ENCODE results near the gene UPP2. TPM values are rescaled to one million over a fixed set of nuclear protein-coding genes. Genes with fewer than 3 reads are reported as not detected.

UPP2 gene
- total and polyA plus RNA-seq, 7 donors, result not detected

DNA sequence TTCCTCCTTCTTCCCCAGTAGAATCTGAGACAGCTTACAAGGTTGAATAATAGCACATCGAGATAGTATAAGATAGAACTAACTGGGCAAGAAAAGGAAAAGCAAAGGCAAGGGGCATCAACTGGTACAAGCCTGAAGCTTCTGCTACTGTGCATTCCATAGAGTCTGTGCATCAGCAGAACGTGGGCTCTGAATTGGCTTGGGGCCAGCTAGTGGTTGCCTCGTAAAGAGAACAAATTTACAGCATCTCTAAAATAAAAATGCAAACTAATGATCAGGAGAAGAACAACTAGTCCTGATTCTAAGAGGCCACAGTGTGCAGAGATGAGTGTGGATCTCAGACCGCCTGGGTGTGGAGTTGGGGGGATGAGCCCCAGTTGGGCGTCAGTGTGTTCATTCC, 36.6 kb downstream of the UPP2 start:
- no peaks in the 10 kb centered on the region for H3K4me1 ChIP-seq
- TF ChIP-seq, protein P1, sequence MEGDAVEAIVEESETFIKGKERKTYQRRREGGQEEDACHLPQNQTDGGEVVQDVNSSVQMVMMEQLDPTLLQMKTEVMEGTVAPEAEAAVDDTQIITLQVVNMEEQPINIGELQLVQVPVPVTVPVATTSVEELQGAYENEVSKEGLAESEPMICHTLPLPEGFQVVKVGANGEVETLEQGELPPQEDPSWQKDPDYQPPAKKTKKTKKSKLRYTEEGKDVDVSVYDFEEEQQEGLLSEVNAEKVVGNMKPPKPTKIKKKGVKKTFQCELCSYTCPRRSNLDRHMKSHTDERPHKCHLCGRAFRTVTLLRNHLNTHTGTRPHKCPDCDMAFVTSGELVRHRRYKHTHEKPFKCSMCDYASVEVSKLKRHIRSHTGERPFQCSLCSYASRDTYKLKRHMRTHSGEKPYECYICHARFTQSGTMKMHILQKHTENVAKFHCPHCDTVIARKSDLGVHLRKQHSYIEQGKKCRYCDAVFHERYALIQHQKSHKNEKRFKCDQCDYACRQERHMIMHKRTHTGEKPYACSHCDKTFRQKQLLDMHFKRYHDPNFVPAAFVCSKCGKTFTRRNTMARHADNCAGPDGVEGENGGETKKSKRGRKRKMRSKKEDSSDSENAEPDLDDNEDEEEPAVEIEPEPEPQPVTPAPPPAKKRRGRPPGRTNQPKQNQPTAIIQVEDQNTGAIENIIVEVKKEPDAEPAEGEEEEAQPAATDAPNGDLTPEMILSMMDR (IDR thresholded peaks at IDR 0.05), result no peak
- H3K4me3 ChIP-seq, result no peak overlapping the region
- H3K27ac ChIP-seq, result no peak overlapping the region
- WGBS, 3 donors, result 44 to 55% (median 44%) methylated on average over 5 of the region's 5 CpGs
- no peaks in the 10 kb centered on the region for H3K27me3 ChIP-seq (ENCODE audit: insufficient read depth in 3 of 3, low read length in 2 of 3)
- no peaks in the 10 kb centered on the region for H3K9me3 ChIP-seq
- H3K36me3 ChIP-seq (ENCODE audit: insufficient read depth in 1 of 2, low read depth in 1 of 2), result no peaks in the 10 kb centered on the region
- DNase-seq (no peak), ATAC-seq (no peak)
- intact Hi-C loops (cut with DNase I), result no loop called here

DNA sequence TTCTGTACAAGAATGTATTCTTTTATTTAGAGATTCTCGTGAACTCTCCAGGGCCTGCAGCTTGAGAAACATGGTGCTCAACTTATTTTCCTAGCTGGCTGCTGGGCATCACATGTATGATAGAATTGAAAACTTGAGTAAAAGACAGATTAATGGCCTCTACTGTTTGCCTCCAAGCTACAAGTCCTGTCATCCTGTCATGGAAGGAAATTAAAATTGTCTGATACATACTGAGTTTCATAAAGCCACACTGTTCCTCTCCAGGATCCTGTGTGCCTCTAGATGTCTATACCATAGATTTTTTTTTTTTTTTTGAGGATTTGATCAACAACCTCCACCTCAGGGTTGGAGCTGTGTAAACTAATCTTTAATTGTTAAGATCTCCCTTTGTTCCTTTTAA, 38.5 kb downstream of the UPP2 start:
- no peak for ATAC-seq

DNA sequence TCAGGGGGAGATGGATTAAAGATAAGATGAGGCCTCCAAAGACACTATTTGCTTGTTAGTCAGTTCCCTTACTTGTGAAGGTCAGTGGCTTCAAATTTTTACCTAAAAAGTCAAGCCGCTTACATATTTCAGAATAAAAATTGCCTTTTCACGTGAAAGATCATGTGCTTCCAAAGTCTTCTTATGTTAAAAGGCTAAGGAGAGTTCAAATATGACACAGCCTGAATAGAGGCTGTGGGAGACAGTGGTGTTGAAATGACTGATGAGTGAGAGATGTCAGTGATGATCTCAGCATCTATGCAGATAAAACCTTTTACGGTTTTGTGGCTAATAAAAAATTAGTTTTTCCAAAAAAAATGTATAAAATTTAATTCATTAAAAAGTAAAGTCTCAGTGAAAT, 40.5 kb downstream of the UPP2 start:
- H3K27ac ChIP-seq, result no peak overlapping the region
- TF ChIP-seq, protein P1 (IDR thresholded peaks at IDR 0.05), result no peak
- no peaks in the 10 kb centered on the region for H3K4me1 ChIP-seq
- peaks cover 0 to 1% (median 0%) of the 10 kb centered on the region in 3 donors for H3K27me3 ChIP-seq (ENCODE audit: insufficient read depth in 3 of 3, low read length in 2 of 3)
- no peak for ATAC-seq
- WGBS, 3 donors, result 85 to 90% (median 89%) methylated on average over 3 of the region's 3 CpGs
- intact Hi-C loops (cut with DNase I), result no loop called here
- no peak for DNase-seq
- H3K9me3 ChIP-seq, result no peaks in the 10 kb centered on the region
- H3K36me3 ChIP-seq (ENCODE audit: insufficient read depth in 1 of 2, low read depth in 1 of 2), result no peaks in the 10 kb centered on the region
- no peak overlapping the region for H3K4me3 ChIP-seq

More for the DNA sequence above, 38.5 kb downstream of the UPP2 start:
- TF ChIP-seq, protein P1 (IDR thresholded peaks at IDR 0.05), result no peak
- H3K36me3 ChIP-seq (ENCODE audit: insufficient read depth in 1 of 2, low read depth in 1 of 2), result no peaks in the 10 kb centered on the region
- 79 to 91% (median 83%) methylated on average over 1 of the region's 1 CpG for WGBS, 3 donors
- H3K4me1 ChIP-seq, result no peaks in the 10 kb centered on the region
- H3K4me3 ChIP-seq, result no peak overlapping the region
- H3K27me3 ChIP-seq (ENCODE audit: insufficient read depth in 3 of 3, low read length in 2 of 3), result peaks cover 0 to 1% (median 0%) of the 10 kb centered on the region in 3 donors
- no peak overlapping the region for H3K27ac ChIP-seq
- DNase-seq, result no peak
- no peaks in the 10 kb centered on the region for H3K9me3 ChIP-seq
- intact Hi-C loops (cut with DNase I), result no loop called here

DNA sequence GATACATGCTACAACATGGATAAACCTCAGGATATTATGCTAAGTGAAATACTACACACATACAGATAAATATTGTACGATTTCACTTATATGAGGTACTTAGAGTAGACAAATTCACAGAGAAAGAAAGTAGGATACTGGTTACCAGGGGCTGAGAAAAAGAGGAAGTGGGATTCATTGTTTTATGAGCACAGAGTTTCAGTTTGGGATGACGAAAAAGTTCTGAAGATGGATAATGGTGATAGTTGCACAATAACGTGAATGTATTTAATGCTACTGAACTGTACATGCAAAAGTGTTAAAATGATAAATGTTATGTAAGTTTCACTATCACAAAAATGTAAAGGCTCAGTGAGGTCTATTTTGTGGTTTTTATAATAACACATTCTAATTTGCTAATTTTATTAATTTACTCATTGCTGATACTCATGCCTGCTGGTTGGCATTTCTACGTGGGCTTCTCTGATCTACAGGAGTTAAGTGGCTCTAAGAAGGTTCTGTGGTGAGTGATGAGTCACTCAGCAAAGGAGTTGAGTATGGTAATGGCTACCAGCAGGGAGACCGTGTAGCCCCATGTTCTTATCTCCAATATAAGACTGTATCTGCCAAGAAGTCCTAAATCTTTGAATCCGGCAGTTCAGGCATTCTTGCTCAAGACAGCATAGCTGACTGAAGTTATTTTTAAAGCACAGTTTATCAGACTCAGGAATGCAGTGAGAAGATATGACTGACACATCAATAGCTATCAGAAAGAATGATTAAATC, 41.1 kb downstream of the UPP2 start:
- TF ChIP-seq, protein P1 (IDR thresholded peaks at IDR 0.05), result no peak
- H3K9me3 ChIP-seq, result no peaks in the 10 kb centered on the region
- WGBS, 3 donors, result 79 to 83% (median 82%) methylated on average over 6 of the region's 6 CpGs
- H3K27me3 ChIP-seq (ENCODE audit: insufficient read depth in 3 of 3, low read length in 2 of 3), result peaks cover 0 to 1% (median 0%) of the 10 kb centered on the region in 3 donors
- H3K4me3 ChIP-seq, result no peak overlapping the region
- H3K36me3 ChIP-seq (ENCODE audit: insufficient read depth in 1 of 2, low read depth in 1 of 2), result no peaks in the 10 kb centered on the region
- H3K27ac ChIP-seq, result no peak overlapping the region
- H3K4me1 ChIP-seq, result no peaks in the 10 kb centered on the region
- intact Hi-C loops (cut with DNase I), result no loop called here
- DNase-seq (no peak), ATAC-seq (no peak)

All from psoas muscle (tissue), 8 donors.